Breast epithelium (tissue), 3 donors: ENCODE measurements around the gene POPDC2.

Experiments
- CTCF ChIP-seq, 3 donors: fragments of 450-650 bp; IDR thresholded peaks; one replicate each; pipeline ENCODE4 v1.5.1; 2016 to 2017; ENCODE audit warnings: antibody characterized with exemption in 3 of 3, mild to moderate bottlenecking in 3 of 3, moderate library complexity in 3 of 3
- POLR2A ChIP-seq: fragments of 450-650 bp; IDR thresholded peaks from one replicate; pipeline ENCODE4 v1.6.1; 2016; ENCODE audit warnings: antibody characterized with exemption, mild to moderate bottlenecking, moderate library complexity
- POLR2AphosphoS5 ChIP-seq, 3 donors: sonication (generic); formaldehyde crosslinking; IDR thresholded peaks; one replicate each; pipeline ENCODE4 v1.6.1; 2017; ENCODE audit warnings: antibody characterized with exemption in 3 of 3

GRCh38 chr3:119597548-119598288, 62.7 kb downstream of the POPDC2 start, which contains the start of gene PLA1A:
- TF ChIP-seq CTCF (IDR thresholded peaks at IDR 0.05) (no peak), POLR2AphosphoS5 (IDR thresholded peaks at IDR 0.05) (no peak), POLR2A (no peak)
